H1 (cell line): ENCODE measurements around the gene ERP44. TPM values are rescaled to one million over a fixed set of nuclear protein-coding genes. Genes with fewer than 3 reads are reported as not detected.

Source experiments
- CTBP2 ChIP-seq: IDR thresholded peaks from 2 replicates; pipeline ENCODE4 v1.7.0; 2011; ENCODE audit warnings: borderline replicate concordance, mild to moderate bottlenecking, moderate library complexity, mixed read lengths, low read length; ENCODE audit not compliant: insufficient read depth, insufficient read length
- EGR1 ChIP-seq: IDR thresholded peaks from 2 replicates; pipeline ENCODE4 v1.6.1; 2011; ENCODE audit warnings: low read depth, low read length, borderline replicate concordance
- GTF2F1 ChIP-seq: IDR thresholded peaks from 2 replicates; pipeline ENCODE4 v1.6.1; 2012; ENCODE audit warnings: low read depth, low read length, improper control_type of control experiment, borderline replicate concordance
- JUN ChIP-seq: IDR thresholded peaks from 2 replicates; pipeline ENCODE4 v1.6.1; 2011; ENCODE audit warnings: low read depth, mild to moderate bottlenecking, improper control_type of control experiment, low read length
- KDM5A ChIP-seq: fragments of 200-600 bp; IDR thresholded peaks from 2 replicates; pipeline ENCODE4 v1.7.1; 2012; ENCODE audit warnings: mild to moderate bottlenecking, low read length, inconsistent platforms, mixed read lengths
- RNF2 ChIP-seq: fragments of 200-900, 300-1000 bp; sonication (generic); IDR thresholded peaks from 2 replicates; pipeline ENCODE4 v1.7.1; 2016; ENCODE audit warnings: borderline replicate concordance, low read depth, mild to moderate bottlenecking, antibody characterized with exemption, low read length; ENCODE audit not compliant: poor library complexity, severe bottlenecking; ENCODE audit errors: missing control alignments
- SIN3A ChIP-seq, 2 experiments: IDR thresholded peaks in 1 of 2; conservative IDR thresholded peaks in 1 of 2; 2 replicates each; pipeline ENCODE4 v1.6.1; 2011 to 2012; ENCODE audit warnings: low read length in 2 of 2, improper control_type of control experiment in 1 of 2, low read depth in 1 of 2, mild to moderate bottlenecking in 1 of 2
- TCF12 ChIP-seq: IDR thresholded peaks from 2 replicates; pipeline ENCODE4 v1.6.1; 2011; ENCODE audit warnings: low read depth, mild to moderate bottlenecking, low read length
- polyA plus RNA-seq, 7 experiments: library from polyadenylated mRNA; depleted of rRNA in 3 of 7; stranded (reverse) in 5 of 7; unstranded in 2 of 7; fragments of >200 nt in 5 of 7; fragments of 200-250 nt in 2 of 7; gene quantifications; 1 replicate in 5 of 7; 2 replicates in 1 of 7; 4 replicates in 1 of 7; pipeline versions ENCODE4 v1.2.1 to v1.2.3, GENCODE V29; 2011 to 2013; ENCODE audit warnings: missing spikeins in 2 of 7, mixed read lengths in 2 of 7
- total RNA-seq: library from RNA; stranded (reverse); fragmentation: NEBNext Ultra II Directional; extraction: Animal tissue kit (Norgen Biotek cat#: 25700); gene quantifications from 2 replicates; pipeline ENCODE4 v1.2.1, GENCODE V29; 2021

ERP44 gene
- total and polyA plus RNA-seq, 2 of the 8 experiments (the other 6 are each of a cell fraction or from before 2014, with no cell fraction given) = 5.7 to 15.6 TPM

DNA sequence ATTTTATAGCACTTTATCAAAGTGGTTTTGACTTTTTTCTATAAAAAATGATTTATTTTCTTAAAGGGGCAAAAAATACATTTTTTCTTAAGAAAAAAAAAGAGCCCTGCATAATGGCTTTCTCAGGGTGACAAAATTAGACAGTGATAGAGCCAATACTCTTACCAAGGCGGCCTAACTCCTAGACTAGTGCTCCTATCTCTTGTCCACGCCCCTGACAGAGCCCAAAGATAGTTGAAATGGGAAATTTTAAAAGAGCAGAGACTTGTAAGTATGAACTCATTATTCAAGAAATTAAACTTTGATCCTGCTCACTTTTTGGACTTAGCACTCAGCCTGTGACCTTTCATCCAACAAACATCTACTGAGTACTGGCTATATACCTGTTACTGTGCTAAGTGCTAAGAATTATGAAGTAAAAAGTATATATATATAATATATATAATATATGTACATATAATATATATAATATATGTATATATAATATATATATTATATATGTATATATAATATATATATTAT is 1.4 kb upstream of the ERP44 start (continued):
- no peak for TF ChIP-seq JUN
- no peak for TF ChIP-seq EGR1
- no peak for TF ChIP-seq SIN3A (conservative IDR thresholded peaks at IDR 0.05 in 1 of 2, IDR thresholded peaks at IDR 0.05 in 1 of 2; ENCODE audit: low read depth in 1 of 2, low read length in 2 of 2)
- TF ChIP-seq RNF2 = no peak
- no peak for TF ChIP-seq KDM5A
- TF ChIP-seq CTBP2 = no peak
- no peak for TF ChIP-seq TCF12
- TF ChIP-seq GTF2F1 = no peak
